Right lobe of liver (tissue), 4 donors: Measurements from ENCODE around the gene HSF4.

Experiments
- CTCF ChIP-seq, 4 donors: fragments of 200-600 bp in 3 of 4; fragments of 450-650 bp in 1 of 4; IDR thresholded peaks; one replicate each; pipeline versions ENCODE4 v1.5.1 to v1.8.0; 2016 to 2022; ENCODE audit warnings: antibody characterized with exemption in 4 of 4, mild to moderate bottlenecking in 2 of 4
- POLR2A ChIP-seq: fragments of 450-650 bp; IDR thresholded peaks from one replicate; pipeline ENCODE4 v1.6.1; 2017; ENCODE audit warnings: antibody characterized with exemption, mild to moderate bottlenecking
- donor health status: DM: no; HTN: no; CAD: no.
- donor health status: DM: no; HTN: no; CAD: no.
- donor health status: DM: no; HTN: yes; CAD: no.

GRCh38 chr16:67176662-67177061 lies 12.1 kb downstream of the HSF4 start:
- no peak for TF ChIP-seq POLR2A
- no peak for TF ChIP-seq CTCF (IDR thresholded peaks at IDR 0.05)
